CD4-positive, alpha-beta T cell treated with Interleukin-12 subunit alpha and Interleukin-12 subunit beta, for 1 hour (primary cell): ENCODE results near the gene PARVA.

Experiments used
- DNase-seq: peaks from one replicate; pipeline ENCODE4 v3.0.0-alpha.2; 2020

The PARVA gene

GRCh38 chr11:12433571-12434324, 56.4 kb downstream of the PARVA start:
- no peak for DNase-seq

- DNase-seq = no peak
Observed at GRCh38 chr11:12434325-12434654, 56.9 kb downstream of the PARVA start.

GRCh38 chr11:12435264-12435663, 57.9 kb downstream of the PARVA start:
- DNase-seq = no peak

- no peak for DNase-seq
Observed at GRCh38 chr11:12436266-12436665, 58.9 kb downstream of the PARVA start.

- DNase-seq = no peak
Observed at GRCh38 chr11:12438291-12438690, 60.9 kb downstream of the PARVA start.

GRCh38 chr11:12439615-12440014, 62.2 kb downstream of the PARVA start:
- no peak for DNase-seq

- no peak for DNase-seq
Observed at GRCh38 chr11:12440565-12440964, 63.2 kb downstream of the PARVA start.

- no peak for DNase-seq
Observed at GRCh38 chr11:12441231-12441861, 64.0 kb downstream of the PARVA start.

GRCh38 chr11:12444601-12445000, 67.2 kb downstream of the PARVA start:
- no peak for DNase-seq

- no peak for DNase-seq
Observed at GRCh38 chr11:12445001-12445400, 67.6 kb downstream of the PARVA start.

GRCh38 chr11:12446863-12447262, 69.5 kb downstream of the PARVA start:
- no peak for DNase-seq

- no peak for DNase-seq
Observed at GRCh38 chr11:12448131-12448939, 71.0 kb downstream of the PARVA start.

GRCh38 chr11:12449961-12450715, 72.8 kb downstream of the PARVA start:
- DNase-seq = no peak

- DNase-seq = no peak
Observed at GRCh38 chr11:12451179-12451814, 73.9 kb downstream of the PARVA start.

- DNase-seq = no peak
Observed at GRCh38 chr11:12453243-12453642, 75.9 kb downstream of the PARVA start.

GRCh38 chr11:12454782-12455181, 77.4 kb downstream of the PARVA start:
- no peak for DNase-seq

- no peak for DNase-seq
Observed at GRCh38 chr11:12455938-12456337, 78.6 kb downstream of the PARVA start.

GRCh38 chr11:12456651-12457579, 79.5 kb downstream of the PARVA start:
- no peak for DNase-seq

- no peak for DNase-seq
Observed at GRCh38 chr11:12458042-12458441, 80.7 kb downstream of the PARVA start.

GRCh38 chr11:12459374-12459773, 82.0 kb downstream of the PARVA start:
- DNase-seq = no peak

GRCh38 chr11:12459865-12460444, 82.6 kb downstream of the PARVA start:
- DNase-seq = no peak
